Measurements from ENCODE around the gene KRTAP9-2.
"Not testable (repeated sequence)": the region's sequence is repeated elsewhere in the genome, so short reads cannot be mapped to it uniquely, and the experiment has no call there.

The KRTAP9-2 gene

GRCh38 chr17:41237949-41238437, 11.5 kb downstream of the KRTAP9-2 start, which contains the start of gene KRTAP9-8:
KRTAP9-8 (plus strand) TSS chr17:41237999; CDS start chr17:41238052, 53 bp downstream.
- DNase-seq, result not testable (repeated sequence)

- not testable (repeated sequence) for DNase-seq
These were observed 20.7 kb downstream of the KRTAP9-2 start for GRCh38 chr17:41246995-41247787.

- DNase-seq, result not testable (repeated sequence)
These were observed 23.3 kb downstream of the KRTAP9-2 start, which contains the start of gene KRTAP9-4 for GRCh38 chr17:41249637-41250240. KRTAP9-4 (plus strand) TSS chr17:41249687; CDS start chr17:41249721, 34 bp downstream.

- no peak for DNase-seq
These were observed 24.8 kb downstream of the KRTAP9-2 start for GRCh38 chr17:41251261-41251660.

- DNase-seq, result no peak
These were observed 28.4 kb downstream of the KRTAP9-2 start for GRCh38 chr17:41254861-41255260.

GRCh38 chr17:41255381-41256290, 29.2 kb downstream of the KRTAP9-2 start, which contains the start of gene KRTAP9-9:
KRTAP9-9 (plus strand) TSS chr17:41255384.
- not testable (repeated sequence) for DNase-seq

GRCh38 chr17:41256291-41256685, 29.8 kb downstream of the KRTAP9-2 start:
- DNase-seq, result no peak

- DNase-seq, result no peak
These were observed 32.0 kb downstream of the KRTAP9-2 start for GRCh38 chr17:41258406-41258805.

- no peak for DNase-seq
These were observed 36.8 kb downstream of the KRTAP9-2 start for GRCh38 chr17:41263212-41263611.

- no peak for DNase-seq
These were observed 38.2 kb downstream of the KRTAP9-2 start for GRCh38 chr17:41264599-41264998.

GRCh38 chr17:41265078-41265477, 38.6 kb downstream of the KRTAP9-2 start, which contains the start of gene KRTAP9-6:
KRTAP9-6 (plus strand) TSS chr17:41265378; CDS start chr17:41265378, 0 bp downstream.
- no peak for DNase-seq

- DNase-seq, result no peak
These were observed 41.3 kb downstream of the KRTAP9-2 start for GRCh38 chr17:41267711-41268110.

GRCh38 chr17:41271323-41271722, 44.9 kb downstream of the KRTAP9-2 start:
- DNase-seq, result not testable (repeated sequence)

GRCh38 chr17:41271858-41272257, 45.4 kb downstream of the KRTAP9-2 start:
- no peak for DNase-seq

GRCh38 chr17:41275648-41276190, 49.3 kb downstream of the KRTAP9-2 start, which contains the start of gene KRTAP9-7:
KRTAP9-7 (plus strand) TSS chr17:41275698; CDS start chr17:41275698, 0 bp downstream.
- not testable (repeated sequence) for DNase-seq

Measured in NCI-H2029 treated with DMSO at 0.1 percent for 48 hours (cell line).